ENCODE measurements around the gene ARID4A.
A peak's percentile ranks its signal among the peaks of the same experiment; 100 is the strongest.
"Not testable (repeated sequence)": the region's sequence is repeated elsewhere in the genome, so short reads cannot be mapped to it uniquely, and the experiment has no call there.

The ARID4A gene

DNA sequence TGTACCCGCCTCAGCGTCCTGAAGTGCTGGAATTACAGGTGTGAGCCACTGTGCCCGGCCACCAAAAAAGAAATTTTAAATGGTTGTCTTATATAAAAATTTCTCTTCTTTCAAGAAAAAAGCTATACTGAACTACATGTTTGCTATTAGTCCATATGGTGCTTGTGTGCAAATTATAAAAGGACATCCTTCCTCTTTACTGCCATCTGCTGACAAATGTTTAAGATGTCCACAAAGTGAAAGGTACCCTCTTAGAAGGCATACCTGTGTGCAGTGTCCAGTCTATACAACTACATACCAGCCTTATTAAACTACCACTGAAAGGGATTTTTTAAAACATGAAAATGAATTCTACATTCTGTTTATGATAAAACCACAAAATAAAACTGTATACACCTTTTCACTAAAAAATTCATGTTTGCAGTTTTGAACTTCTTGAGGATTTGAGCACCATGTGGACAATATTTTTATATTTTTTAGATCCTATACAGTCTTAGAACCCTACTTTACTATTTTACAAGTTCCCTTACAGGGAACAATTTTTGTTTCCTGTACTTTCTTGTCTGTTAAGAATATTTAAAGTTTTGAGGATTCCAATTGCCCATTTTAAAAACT, 64.5 kb downstream of the ARID4A start:
- peak; percentile 11 for DNase-seq

DNA sequence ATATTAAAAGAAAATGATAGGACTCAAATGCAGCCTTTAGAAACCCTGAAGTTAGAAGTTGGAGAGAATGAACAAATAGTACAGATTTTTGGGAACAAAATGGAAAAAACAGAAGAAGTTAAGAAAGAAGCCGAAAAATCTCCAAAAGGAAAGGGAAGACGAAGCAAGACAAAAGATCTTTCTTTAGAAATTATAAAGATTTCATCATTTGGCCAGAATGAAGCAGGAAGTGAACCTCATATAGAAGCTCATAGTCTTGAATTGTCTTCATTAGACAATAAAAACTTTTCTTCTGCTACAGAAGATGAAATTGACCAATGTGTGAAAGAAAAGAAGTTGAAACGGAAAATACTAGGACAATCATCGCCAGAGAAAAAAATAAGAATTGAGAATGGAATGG, 66.0 kb downstream of the ARID4A start:
- DNase-seq, result no peak

DNA sequence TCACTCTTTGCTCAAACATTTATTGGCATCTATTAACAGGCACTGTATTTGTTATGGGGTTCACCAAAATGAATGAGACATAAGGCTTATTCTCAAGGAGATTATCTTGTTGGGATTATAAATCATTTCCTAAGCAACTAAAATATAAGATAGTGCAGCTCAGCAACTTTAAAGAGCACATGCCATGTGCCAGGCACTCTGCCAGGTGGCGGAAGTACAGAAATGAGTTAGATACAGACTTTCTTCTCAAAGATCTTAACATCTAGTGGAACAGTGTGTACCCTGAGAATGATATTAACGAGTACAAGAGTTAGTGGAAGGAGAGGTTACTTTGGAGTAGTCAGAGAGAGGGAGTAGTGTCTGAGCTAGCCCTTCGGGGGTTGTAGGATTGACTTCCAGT, 68.9 kb downstream of the ARID4A start:
- DNase-seq, result no peak

DNA sequence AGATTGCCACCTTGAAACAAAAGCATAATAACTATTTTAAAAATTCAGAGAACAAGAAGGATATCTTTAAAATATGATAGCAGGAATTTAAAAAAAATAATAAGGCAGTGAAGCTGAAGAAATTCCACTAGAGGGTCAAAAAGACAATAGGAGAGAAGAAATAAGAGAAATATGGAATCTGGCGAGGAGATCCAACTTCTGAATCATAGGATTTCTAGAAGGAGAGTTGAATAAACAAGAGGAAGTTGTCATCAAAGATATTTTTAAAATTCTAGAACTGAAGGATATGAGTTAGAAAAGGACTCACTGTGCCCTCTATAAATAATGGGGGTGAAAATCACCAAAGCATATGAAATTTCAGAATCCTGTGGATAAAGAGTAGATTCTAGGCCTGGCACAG, 70.6 kb downstream of the ARID4A start:
- no peak for DNase-seq

GRCh38 chr14:58376791-58377190, 78.4 kb downstream of the ARID4A start:
- DNase-seq, result peak; percentile 86

DNA sequence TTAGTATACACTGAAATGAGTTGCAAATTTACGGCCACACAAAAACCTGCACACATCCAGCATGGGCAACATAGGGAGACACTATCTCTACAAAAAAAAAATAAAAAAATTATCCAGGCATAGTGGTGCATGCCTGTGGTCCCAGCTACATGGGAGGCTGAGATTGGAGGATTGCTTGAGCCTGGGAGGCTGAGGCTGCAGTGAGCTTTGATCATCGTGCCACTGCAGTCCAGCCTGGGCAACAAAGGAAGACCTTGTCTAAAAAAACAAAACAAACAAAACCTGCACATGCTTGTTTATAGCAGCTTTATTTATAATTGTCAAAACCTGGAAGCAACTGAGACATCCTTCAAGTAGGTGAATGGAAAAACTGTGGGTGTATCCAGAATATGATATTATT, 92.5 kb downstream of the ARID4A start:
- DNase-seq, result no peak

DNA sequence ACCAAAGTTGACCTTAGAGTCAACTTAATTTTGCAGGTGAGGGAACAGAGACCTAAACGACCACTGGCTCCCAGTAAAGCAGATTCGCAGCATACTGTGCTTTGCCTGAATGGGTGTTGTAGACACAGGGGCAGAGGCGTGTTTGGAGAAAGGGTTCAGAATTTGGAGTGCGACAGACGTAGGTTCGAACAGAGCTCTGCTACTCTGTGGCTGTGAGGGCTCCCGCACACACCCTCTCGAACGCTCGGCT, 97.1 kb downstream of the ARID4A start:
- DNase-seq, result no peak

DNA sequence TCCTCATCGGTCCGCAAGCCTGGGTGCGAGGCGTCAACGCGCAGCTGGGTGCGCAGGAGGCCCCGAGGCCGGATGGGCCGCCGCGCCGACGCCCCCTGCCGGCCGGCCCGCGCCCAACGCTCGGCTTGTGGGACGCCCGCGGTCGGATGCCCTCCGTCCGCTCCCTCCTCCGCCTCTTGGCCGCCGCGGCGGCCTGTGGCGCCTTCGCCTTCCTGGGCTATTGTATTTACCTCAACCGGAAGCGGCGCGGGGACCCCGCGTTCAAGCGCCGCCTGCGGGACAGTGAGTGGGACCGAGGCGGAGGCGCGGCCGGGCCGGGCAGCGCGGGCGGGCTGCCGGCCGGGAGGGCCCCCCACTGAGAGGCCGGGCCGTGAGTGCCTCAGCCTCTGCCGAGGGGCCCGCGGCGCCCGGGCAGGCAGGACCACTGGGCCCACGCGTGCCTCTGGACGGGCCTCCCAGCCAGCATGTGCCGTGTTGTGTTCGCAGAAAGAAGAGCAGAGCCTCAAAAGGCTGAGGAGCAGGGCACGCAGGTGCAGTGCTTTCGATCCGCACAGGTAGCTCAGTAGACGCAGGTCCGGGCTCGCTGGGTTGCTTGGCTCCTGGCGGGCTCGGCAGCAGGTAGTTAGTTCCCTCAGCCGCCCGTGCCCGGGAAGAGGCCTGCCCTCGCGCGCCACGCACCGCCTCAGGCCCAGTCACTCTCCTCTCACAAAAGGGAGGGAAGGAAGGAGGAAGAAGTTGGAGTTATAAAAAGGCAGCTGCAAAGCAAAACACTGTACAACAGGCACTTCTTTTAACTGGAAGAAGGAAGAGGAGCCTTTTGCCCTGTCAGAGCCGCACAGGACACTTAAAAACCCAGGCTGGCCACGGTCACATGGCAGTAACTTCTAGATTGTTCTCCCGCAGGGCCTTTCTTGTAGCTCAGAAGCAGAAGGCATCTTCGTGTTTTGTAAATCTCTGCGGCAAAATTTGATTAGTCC, 97.7 kb downstream of the ARID4A start, which contains the start of gene TOMM20L:
TOMM20L (plus strand) TSS at position 119 of the 977 bp plus-strand sequence; CDS start at position 147, 28 bp downstream.
- peak; percentile 91 for DNase-seq

DNA sequence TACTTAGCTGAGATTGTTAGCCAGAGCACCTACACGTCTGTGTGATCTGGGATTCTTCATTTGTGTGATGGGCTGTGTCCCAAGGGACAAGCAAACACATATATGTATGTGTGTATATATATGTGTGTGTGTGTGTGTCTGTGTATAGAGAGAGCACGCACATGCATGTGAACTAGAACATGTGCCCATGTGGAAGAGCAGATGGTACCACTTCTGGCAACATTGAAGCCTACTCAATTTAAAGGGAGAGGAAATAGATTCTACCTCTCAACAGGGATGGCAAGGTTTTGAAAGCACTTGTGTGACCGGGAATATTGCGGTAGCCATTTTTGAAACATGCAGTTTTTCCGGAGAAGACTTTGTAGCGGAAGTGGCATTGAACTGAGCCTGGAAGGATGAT, 98.8 kb downstream of the ARID4A start:
- DNase-seq, result no peak

- no peak for DNase-seq
Measured at GRCh38 chr14:58398495-58398894, 100.1 kb downstream of the ARID4A start.

- DNase-seq, result no peak
Measured at GRCh38 chr14:58398895-58399294, 100.5 kb downstream of the ARID4A start.

DNA sequence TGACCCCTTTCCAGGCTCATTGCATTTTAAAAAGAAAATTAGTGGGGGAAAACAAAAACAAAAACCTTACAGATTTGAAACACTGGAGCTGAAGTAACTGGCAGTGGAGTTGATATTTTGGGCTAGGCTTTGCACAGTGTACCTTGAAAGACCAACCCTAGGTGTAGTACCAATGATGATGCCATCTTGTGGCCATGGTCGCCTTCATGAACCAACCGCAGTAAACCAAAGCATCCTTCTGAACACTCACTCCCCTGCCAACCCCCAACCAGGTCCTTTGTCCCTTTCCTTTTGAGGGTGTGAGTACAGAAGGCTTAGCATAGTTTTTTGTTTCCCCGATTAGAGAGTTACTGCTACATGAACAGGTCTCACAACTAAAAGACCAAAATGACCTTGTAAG, 103.2 kb downstream of the ARID4A start:
- no peak for DNase-seq

GRCh38 chr14:58408681-58409215, 110.4 kb downstream of the ARID4A start:
- no peak for DNase-seq

DNA sequence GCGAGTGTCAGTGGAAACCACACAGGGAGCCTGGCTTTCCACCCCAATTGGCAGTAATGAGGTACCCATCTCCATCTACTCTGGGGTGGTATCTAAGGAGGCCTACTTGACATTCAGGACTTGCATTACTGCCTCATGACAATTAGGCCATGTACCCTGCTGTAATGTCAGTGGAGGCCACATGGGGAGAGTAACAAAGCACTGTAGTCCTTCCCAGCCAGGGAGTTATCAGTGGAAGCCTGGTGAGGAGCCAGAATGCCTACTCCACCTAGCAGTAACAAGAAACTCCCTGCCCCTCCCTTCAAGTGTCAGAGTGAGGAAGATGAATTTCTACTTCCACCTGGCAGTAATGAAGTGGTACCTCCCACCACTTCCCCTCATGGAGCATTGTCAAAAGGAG, 116.5 kb downstream of the ARID4A start:
- no peak for DNase-seq

DNA sequence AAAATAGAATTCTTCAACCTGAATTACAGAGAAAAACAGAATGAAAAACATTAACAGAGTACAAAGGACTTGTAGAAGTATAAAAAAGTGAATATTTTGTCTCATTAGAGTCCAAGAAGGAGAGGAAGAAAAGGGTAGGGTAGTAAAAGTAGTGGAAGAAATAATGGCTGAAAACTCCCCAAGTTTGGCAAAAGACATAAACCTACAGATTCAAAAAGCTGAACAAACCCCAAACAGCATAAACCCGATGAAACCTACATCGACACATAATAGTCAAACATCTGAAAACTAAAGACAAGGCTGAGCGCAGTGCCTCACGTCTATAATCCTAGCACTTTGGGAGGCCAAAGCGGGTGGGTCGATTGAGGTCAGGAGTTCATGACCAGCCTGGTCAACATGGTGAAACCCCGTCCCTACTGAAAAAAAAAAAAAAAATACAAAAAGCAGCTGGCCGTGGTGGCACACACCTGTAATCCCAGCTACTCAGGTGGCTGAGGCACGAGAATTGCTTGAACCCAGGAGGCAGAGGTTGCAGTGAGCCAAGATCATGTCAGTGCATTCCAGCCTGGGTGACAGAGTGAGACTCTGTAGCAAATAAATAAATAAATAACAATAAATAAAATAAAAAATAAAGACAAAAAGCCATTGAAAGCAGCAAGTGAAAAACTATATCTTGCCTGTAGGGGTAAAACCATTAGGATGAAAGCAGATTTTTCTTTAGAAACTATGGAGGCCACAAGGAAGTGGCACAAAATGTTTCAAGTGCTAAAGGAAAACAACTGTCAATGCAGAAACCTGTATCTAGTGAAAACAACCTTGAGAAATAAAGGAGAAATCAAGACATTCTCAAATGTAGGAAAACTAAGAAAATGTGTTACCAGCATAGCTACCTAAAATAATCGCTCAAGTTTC, 117.5 kb downstream of the ARID4A start:
- DNase-seq, result no peak

DNA sequence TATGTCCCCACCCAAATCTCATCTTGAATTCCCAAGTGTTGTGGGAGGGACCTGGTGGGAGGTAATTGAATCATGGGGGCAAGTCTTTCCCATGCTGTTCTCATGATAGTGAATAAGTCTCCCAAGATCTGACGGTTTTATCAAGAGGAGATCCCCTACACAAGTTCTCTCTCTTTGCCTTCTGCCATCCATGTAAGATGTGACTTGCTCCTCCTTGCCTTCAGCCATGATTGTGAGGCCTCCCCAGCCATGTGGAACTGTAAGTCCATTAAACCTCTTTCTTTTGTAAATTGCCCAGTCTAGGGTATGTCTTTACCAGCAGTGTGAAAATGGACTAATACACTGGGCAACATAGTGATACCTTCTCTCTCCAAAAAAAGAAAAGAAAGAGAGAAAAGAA, 118.6 kb downstream of the ARID4A start:
- DNase-seq, result not testable (repeated sequence)

Data from eye (tissue), 1 donor.